HuH-7 (cell line): ENCODE data around the gene ZBTB20.

Source experiments
- DNase-seq: peaks from one replicate; pipeline ENCODE4 v3.0.0; 2011; ENCODE audit warnings: low spot score

The ZBTB20 gene

GRCh38 chr3:115019900-115020299 lies 127.2 kb downstream of the ZBTB20 start:
- DNase-seq = no peak

- DNase-seq = no peak
These were observed 128.4 kb downstream of the ZBTB20 start for GRCh38 chr3:115018694-115019093.

- no peak for DNase-seq
These were observed 139.1 kb downstream of the ZBTB20 start for GRCh38 chr3:115007966-115008365.

- DNase-seq = no peak
These were observed 142.6 kb downstream of the ZBTB20 start for GRCh38 chr3:115004201-115005140.

- DNase-seq = no peak
These were observed 148.0 kb downstream of the ZBTB20 start for GRCh38 chr3:114998971-114999579.

GRCh38 chr3:114994554-114995341 lies 152.3 kb downstream of the ZBTB20 start:
- no peak for DNase-seq

- no peak for DNase-seq
These were observed 161.3 kb downstream of the ZBTB20 start for GRCh38 chr3:114985776-114986175.

- DNase-seq = no peak
These were observed 163.8 kb downstream of the ZBTB20 start for GRCh38 chr3:114983248-114983647.

GRCh38 chr3:114974387-114974786 lies 172.7 kb downstream of the ZBTB20 start:
- no peak for DNase-seq

- DNase-seq = no peak
These were observed 173.6 kb downstream of the ZBTB20 start for GRCh38 chr3:114973536-114973935.

GRCh38 chr3:114967168-114967567 lies 179.9 kb downstream of the ZBTB20 start:
- DNase-seq = no peak

GRCh38 chr3:114962189-114962588 lies 184.9 kb downstream of the ZBTB20 start:
- DNase-seq = no peak

GRCh38 chr3:114958930-114959329 lies 188.2 kb downstream of the ZBTB20 start:
- no peak for DNase-seq

- no peak for DNase-seq
These were observed 193.3 kb downstream of the ZBTB20 start for GRCh38 chr3:114953800-114954199.

GRCh38 chr3:114953215-114953799 lies 193.8 kb downstream of the ZBTB20 start:
- no peak for DNase-seq

GRCh38 chr3:114942773-114943172 lies 204.3 kb downstream of the ZBTB20 start:
- DNase-seq = no peak

GRCh38 chr3:114941626-114942309 lies 205.3 kb downstream of the ZBTB20 start:
- DNase-seq = no peak

GRCh38 chr3:114939920-114940319 lies 207.2 kb downstream of the ZBTB20 start:
- no peak for DNase-seq

- DNase-seq = no peak
These were observed 213.7 kb downstream of the ZBTB20 start for GRCh38 chr3:114933407-114933806.

- no peak for DNase-seq
These were observed 216.9 kb downstream of the ZBTB20 start for GRCh38 chr3:114929971-114930732.
